DND-41 (cell line): ENCODE results near the gene UBXN10.

ENCODE experiments used
- ATAC-seq: fragments of 200-7000 bp; cut with Tn5 transposase; 3 replicates; pipeline ENCODE4 v1.9.1; 2021; ENCODE audit warnings: low read depth; ENCODE audit not compliant: insufficient read depth
- DNase-seq: peaks from one replicate; pipeline ENCODE4 v3.0.0-alpha.2; 2020
- H2AFZ ChIP-seq: 2 replicates; pipeline ENCODE4 v1.6.0; 2012; ENCODE audit warnings: low read depth, low read length
- H3K27ac ChIP-seq: 2 replicates; pipeline ENCODE4 v1.5.1; 2012; ENCODE audit warnings: low read length, inconsistent platforms
- H3K27me3 ChIP-seq: fragments of 200-600 bp; sonication (generic); 2 replicates; pipeline ENCODE4 v1.6.0; 2012; ENCODE audit warnings: low read length, mild to moderate bottlenecking, inconsistent platforms; ENCODE audit not compliant: insufficient read depth, poor library complexity
- H3K36me3 ChIP-seq: 2 replicates; pipeline ENCODE4 v1.5.1; 2012; ENCODE audit warnings: low read length, inconsistent platforms; ENCODE audit not compliant: insufficient read depth
- H3K4me1 ChIP-seq: 2 replicates; pipeline ENCODE4 v1.5.1; 2012; ENCODE audit warnings: mild to moderate bottlenecking, low read length; ENCODE audit not compliant: insufficient read depth
- H3K4me2 ChIP-seq: 2 replicates; pipeline ENCODE4 v1.6.0; 2012; ENCODE audit warnings: mild to moderate bottlenecking, moderate library complexity, low read length, inconsistent platforms; ENCODE audit not compliant: insufficient read depth
- H3K4me3 ChIP-seq, 2 experiments: fragments of 200-600 bp in 1 of 2; shearing (Covaris generic) in 1 of 2; 2 replicates each; pipeline ENCODE4 v1.5.1; 2012 to 2016; ENCODE audit warnings: inconsistent platforms in 2 of 2, low read length in 2 of 2, mild to moderate bottlenecking in 2 of 2, low read depth in 1 of 2, moderate library complexity in 1 of 2
- H3K79me2 ChIP-seq: 2 replicates; pipeline ENCODE4 v1.6.0; 2012; ENCODE audit warnings: low read length, inconsistent platforms; ENCODE audit not compliant: insufficient read depth
- H3K9ac ChIP-seq: 2 replicates; pipeline ENCODE4 v1.6.0; 2012; ENCODE audit warnings: low read depth, mild to moderate bottlenecking, inconsistent platforms, low read length, moderate library complexity
- H3K9me3 ChIP-seq: 2 replicates; pipeline ENCODE4 v1.5.1; 2012; ENCODE audit warnings: low read length, moderate library complexity, mild to moderate bottlenecking, inconsistent platforms; ENCODE audit not compliant: insufficient read depth, severe bottlenecking
- H4K20me1 ChIP-seq: 2 replicates; pipeline ENCODE4 v1.6.0; 2012; ENCODE audit warnings: low read length; ENCODE audit not compliant: insufficient read depth
- EZH2 ChIP-seq: IDR thresholded peaks from 3 replicates; pipeline ENCODE4 v1.6.1; 2012; ENCODE audit warnings: borderline replicate concordance, low read depth, mild to moderate bottlenecking, moderate library complexity, low read length, inconsistent platforms; ENCODE audit not compliant: severe bottlenecking
- TF ChIP-seq, protein P1 (sequence below): IDR thresholded peaks from 2 replicates; pipeline ENCODE4 v1.5.1; 2012; ENCODE audit warnings: borderline replicate concordance, low read length, moderate library complexity, mild to moderate bottlenecking; ENCODE audit not compliant: poor library complexity, severe bottlenecking; ENCODE audit errors: extremely low read depth

UBXN10 gene

DNA sequence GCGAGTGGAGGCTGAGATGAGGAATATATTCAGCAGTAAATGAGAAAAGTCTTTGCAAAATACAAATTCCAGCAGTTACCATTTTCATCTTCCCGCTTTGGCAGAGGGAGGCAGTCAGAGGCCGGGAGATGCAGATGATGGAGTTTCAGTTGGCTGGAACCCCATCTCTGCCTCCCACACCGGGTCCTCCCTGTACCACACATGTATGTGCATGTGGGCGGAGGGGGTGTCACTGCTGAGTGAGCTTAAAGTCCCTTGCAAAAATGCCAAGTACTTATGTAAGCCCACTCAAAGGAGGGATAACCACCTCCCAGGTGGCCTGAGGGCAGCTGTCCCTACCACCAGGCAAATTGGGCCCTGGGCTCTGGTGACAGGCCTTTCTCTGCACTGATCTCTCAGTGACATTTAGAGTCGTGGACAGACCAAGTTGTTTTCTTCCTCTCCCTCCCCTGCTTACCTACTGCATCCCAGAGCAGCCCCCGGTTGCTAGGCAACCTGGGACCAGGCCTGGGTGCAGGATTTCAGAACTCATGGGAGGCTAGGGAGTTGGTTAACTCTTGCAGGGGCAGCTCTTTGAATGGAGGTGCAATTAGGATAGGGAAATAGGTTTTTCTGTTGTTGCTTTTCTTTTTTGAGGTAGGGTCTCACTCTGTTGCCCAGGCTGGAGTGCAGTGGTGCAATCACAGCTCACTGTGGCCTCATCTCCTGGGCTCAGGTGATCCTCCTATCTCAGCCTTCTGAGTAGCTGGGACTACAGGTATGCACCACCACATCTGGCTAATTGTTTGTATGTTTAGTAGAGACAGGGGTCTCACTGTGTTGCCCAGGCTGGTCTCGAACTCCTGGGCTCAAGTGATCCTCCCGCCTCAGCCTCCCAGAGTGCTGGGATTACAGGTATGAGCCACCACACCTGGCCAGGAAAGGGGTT, 17.1 kb upstream of the UBXN10 start:
- no peak for TF ChIP-seq EZH2
- TF ChIP-seq, protein P1, sequence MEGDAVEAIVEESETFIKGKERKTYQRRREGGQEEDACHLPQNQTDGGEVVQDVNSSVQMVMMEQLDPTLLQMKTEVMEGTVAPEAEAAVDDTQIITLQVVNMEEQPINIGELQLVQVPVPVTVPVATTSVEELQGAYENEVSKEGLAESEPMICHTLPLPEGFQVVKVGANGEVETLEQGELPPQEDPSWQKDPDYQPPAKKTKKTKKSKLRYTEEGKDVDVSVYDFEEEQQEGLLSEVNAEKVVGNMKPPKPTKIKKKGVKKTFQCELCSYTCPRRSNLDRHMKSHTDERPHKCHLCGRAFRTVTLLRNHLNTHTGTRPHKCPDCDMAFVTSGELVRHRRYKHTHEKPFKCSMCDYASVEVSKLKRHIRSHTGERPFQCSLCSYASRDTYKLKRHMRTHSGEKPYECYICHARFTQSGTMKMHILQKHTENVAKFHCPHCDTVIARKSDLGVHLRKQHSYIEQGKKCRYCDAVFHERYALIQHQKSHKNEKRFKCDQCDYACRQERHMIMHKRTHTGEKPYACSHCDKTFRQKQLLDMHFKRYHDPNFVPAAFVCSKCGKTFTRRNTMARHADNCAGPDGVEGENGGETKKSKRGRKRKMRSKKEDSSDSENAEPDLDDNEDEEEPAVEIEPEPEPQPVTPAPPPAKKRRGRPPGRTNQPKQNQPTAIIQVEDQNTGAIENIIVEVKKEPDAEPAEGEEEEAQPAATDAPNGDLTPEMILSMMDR: no peak
- Histone ChIP-seq H3K9ac (no peak overlapping the region), H3K4me3 (no peak overlapping the region), H4K20me1 (peaks cover 4% of the 10 kb centered on the region; the same call in 1 of the 2 replicates), H3K36me3 (no peaks in the 10 kb centered on the region), H3K4me1 (peaks cover under 1% of the 10 kb centered on the region; the same call in 1 of the 2 replicates), H3K9me3 (no peaks in the 10 kb centered on the region), H2AFZ (no peak overlapping the region), H3K79me2 (peaks cover 3% of the 10 kb centered on the region; the same call in 1 of the 2 replicates), H3K4me2 (no peak overlapping the region), H3K27ac (no peak overlapping the region), H3K27me3 (no peaks in the 10 kb centered on the region)
- ATAC-seq: no peak
- DNase-seq: no peak

DNA sequence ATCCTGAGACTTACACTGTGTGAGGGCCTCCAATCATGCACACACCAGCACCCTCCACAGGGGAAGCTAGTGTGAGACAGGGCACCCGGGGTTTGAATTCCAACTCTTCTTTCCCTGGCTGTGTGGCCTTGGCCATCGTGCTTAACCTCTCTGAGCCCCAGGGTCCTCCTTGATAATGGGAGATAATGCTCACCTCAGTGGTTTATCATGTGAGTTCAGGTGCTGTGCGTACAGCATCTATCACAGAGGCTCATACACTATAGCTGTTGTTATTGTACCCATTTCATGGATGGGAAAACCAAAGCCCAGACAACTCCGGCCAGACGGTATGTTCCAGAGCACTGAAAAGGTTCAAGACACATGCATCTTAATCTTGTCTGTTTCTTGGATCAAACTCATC, 16.0 kb upstream of the UBXN10 start:
- Histone ChIP-seq H3K36me3 (no peaks in the 10 kb centered on the region), H3K27me3 (no peaks in the 10 kb centered on the region), H3K4me2 (no peak overlapping the region), H3K79me2 (peaks cover 3% of the 10 kb centered on the region; the same call in 1 of the 2 replicates), H4K20me1 (peaks cover 4% of the 10 kb centered on the region; the same call in 1 of the 2 replicates), H3K9me3 (no peaks in the 10 kb centered on the region), H3K4me3 (no peak overlapping the region), H3K27ac (no peak overlapping the region), H3K9ac (no peak overlapping the region), H3K4me1 (peaks cover 12% of the 10 kb centered on the region), H2AFZ (no peak overlapping the region)
- TF ChIP-seq, protein P1: no peak
- no peak for TF ChIP-seq EZH2
- ATAC-seq (no peak), DNase-seq (no peak)

DNA sequence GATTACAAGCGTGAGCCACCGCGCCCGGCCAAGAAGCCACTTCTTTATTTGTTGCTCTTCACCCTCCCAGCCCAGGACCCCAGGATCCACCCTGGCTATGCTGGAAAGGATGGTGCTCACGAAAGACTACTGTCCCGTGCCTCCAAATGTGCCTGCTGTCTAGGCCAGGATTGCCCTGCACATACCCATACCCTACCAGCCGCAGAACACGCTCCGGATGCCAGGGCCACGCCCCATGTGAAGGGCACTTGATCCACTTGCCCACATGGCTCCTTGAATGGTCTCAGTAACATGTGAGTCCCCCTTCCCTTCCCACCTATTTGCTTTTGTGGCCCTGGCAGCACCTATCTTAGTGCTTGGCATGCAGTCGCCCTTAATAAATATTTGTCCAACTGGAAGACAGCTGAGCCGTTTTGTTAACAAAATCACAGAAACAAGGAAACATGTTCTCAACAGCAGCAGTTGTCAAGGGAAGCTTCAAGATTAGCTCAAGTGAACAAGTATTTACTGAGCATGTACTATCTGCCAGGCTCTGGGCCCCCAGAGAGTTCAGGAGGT, 13.8 kb upstream of the UBXN10 start:
- no peak overlapping the region for H3K27ac ChIP-seq
- peaks cover 4% of the 10 kb centered on the region; the same call in 1 of the 2 replicates for H4K20me1 ChIP-seq
- H3K4me3 ChIP-seq: no peak overlapping the region
- no peak for DNase-seq
- peaks cover 19% of the 10 kb centered on the region for H3K4me1 ChIP-seq
- no peak for ATAC-seq
- no peaks in the 10 kb centered on the region for H3K9me3 ChIP-seq
- no peak overlapping the region for H2AFZ ChIP-seq
- no peaks in the 10 kb centered on the region for H3K36me3 ChIP-seq
- no peak overlapping the region for H3K4me2 ChIP-seq
- H3K79me2 ChIP-seq: peaks cover 3% of the 10 kb centered on the region; the same call in 1 of the 2 replicates
- no peaks in the 10 kb centered on the region for H3K27me3 ChIP-seq
- no peak overlapping the region for H3K9ac ChIP-seq
- TF ChIP-seq, protein P1: no peak
- no peak for TF ChIP-seq EZH2
